GM23338 (cell line): ENCODE data around the gene PRR22. TPM values are rescaled to one million over a fixed set of nuclear protein-coding genes. Genes with fewer than 3 reads are reported as not detected.

Experiments
- ATAC-seq: fragments of 200-7000 bp; cut with Tn5 transposase; 3 replicates; pipeline ENCODE4 v1.9.1; 2020
- DNase-seq: peaks from one replicate; pipeline ENCODE4 v3.0.0-alpha.2; 2015; ENCODE audit warnings: low spot score
- H2AFZ ChIP-seq: fragments of 200-600 bp; sonication (generic); 2 replicates; pipeline ENCODE4 v1.8.0; 2016; ENCODE audit warnings: antibody characterized with exemption, mild to moderate bottlenecking, moderate library complexity
- H3F3A ChIP-seq: fragments of 200-600 bp; sonication (generic); replicated peaks from 2 replicates; pipeline ENCODE4 v1.8.0; 2017; ENCODE audit warnings: antibody characterized with exemption, mixed run types, low read depth
- H3K27ac ChIP-seq: fragments of 200-600 bp; sonication (generic); 2 replicates; pipeline ENCODE4 v1.6.1; 2016; ENCODE audit warnings: low read depth
- H3K27me3 ChIP-seq: fragments of 200-600 bp; sonication (generic); 2 replicates; pipeline ENCODE4 v1.8.0; 2016; ENCODE audit warnings: mild to moderate bottlenecking, mixed run types, moderate library complexity; ENCODE audit not compliant: insufficient read depth
- H3K36me3 ChIP-seq: fragments of 200-600 bp; sonication (generic); 2 replicates; pipeline ENCODE4 v1.8.0; 2016; ENCODE audit warnings: mild to moderate bottlenecking; ENCODE audit not compliant: insufficient read depth
- H3K4me1 ChIP-seq: fragments of 200-600 bp; sonication (generic); 2 replicates; pipeline ENCODE4 v1.8.0; 2016; ENCODE audit warnings: mild to moderate bottlenecking, moderate library complexity; ENCODE audit not compliant: insufficient read depth
- H3K4me2 ChIP-seq: fragments of 200-600 bp; sonication (generic); 2 replicates; pipeline ENCODE4 v1.7.1; 2017; ENCODE audit warnings: mixed run types
- H3K4me3 ChIP-seq: fragments of 200-600 bp; sonication (generic); 2 replicates; pipeline ENCODE4 v1.6.1; 2016; ENCODE audit warnings: mixed run types
- H3K79me2 ChIP-seq: fragments of 200-600 bp; sonication (generic); replicated peaks from 2 replicates; pipeline ENCODE4 v1.8.0; 2017; ENCODE audit warnings: mild to moderate bottlenecking; ENCODE audit not compliant: insufficient read depth
- H3K9me2 ChIP-seq: fragments of 200-600 bp; sonication (generic); 2 replicates; pipeline ENCODE4 v1.8.0; 2017; ENCODE audit not compliant: insufficient read depth
- H4K20me1 ChIP-seq: fragments of 200-600 bp; sonication (generic); replicated peaks from 2 replicates; pipeline ENCODE4 v1.8.0; 2017; ENCODE audit warnings: mild to moderate bottlenecking; ENCODE audit not compliant: insufficient read depth
- H3K27ac Mint-ChIP-seq: 2 replicates; pipeline ENCODE4 v1.8.0; 2020; ENCODE audit warnings: inconsistent platforms, mild to moderate bottlenecking, moderate library complexity, mixed read lengths
- H3K27me3 Mint-ChIP-seq: 3 replicates; pipeline ENCODE4 v1.8.0; 2022; ENCODE audit warnings: low read depth, mild to moderate bottlenecking, moderate library complexity, mixed read lengths, inconsistent platforms; ENCODE audit not compliant: insufficient read depth, poor library complexity
- H3K36me3 Mint-ChIP-seq: 3 replicates; pipeline ENCODE4 v1.8.0; 2021; ENCODE audit warnings: low read depth, mild to moderate bottlenecking, inconsistent platforms, moderate library complexity, mixed read lengths
- H3K4me1 Mint-ChIP-seq: 3 replicates; pipeline ENCODE4 v1.8.0; 2020; ENCODE audit warnings: mild to moderate bottlenecking, inconsistent platforms, mixed read lengths
- H3K4me3 Mint-ChIP-seq: 3 replicates; pipeline ENCODE4 v1.8.0; 2021; ENCODE audit warnings: moderate library complexity, mild to moderate bottlenecking, inconsistent platforms, mixed read lengths
- H3K9me3 Mint-ChIP-seq: 3 replicates; pipeline ENCODE4 v1.8.0; 2020; ENCODE audit warnings: moderate library complexity, mild to moderate bottlenecking, inconsistent platforms, mixed read lengths
- CREB1 ChIP-seq: fragments of 250-450 bp; sonication (Bioruptor Pico); IDR thresholded peaks from 2 replicates; pipeline ENCODE4 v1.5.0; 2020; ENCODE audit warnings: low read depth, mild to moderate bottlenecking, moderate library complexity
- CTCF ChIP-seq, 2 experiments: fragments of 200-600 bp in 1 of 2; sonication (generic) in 1 of 2; conservative IDR thresholded peaks; 2 replicates each; pipeline versions ENCODE4 v1.5.1 to v1.6.1; 2016 to 2017; ENCODE audit warnings: antibody characterized with exemption in 2 of 2, low read depth in 2 of 2, mild to moderate bottlenecking in 2 of 2, moderate library complexity in 1 of 2
- REST ChIP-seq: IDR thresholded peaks from one replicate; pipeline ENCODE4 v1.6.1; 2018; ENCODE audit warnings: antibody characterized with exemption; ENCODE audit not compliant: unreplicated experiment
- STAT1 ChIP-seq: IDR thresholded peaks from one replicate; pipeline ENCODE4 v1.6.1; 2016; ENCODE audit warnings: antibody characterized with exemption; ENCODE audit not compliant: unreplicated experiment
- polyA plus RNA-seq: library from polyadenylated mRNA; unstranded; fragments of >200 nt; fragmentation: Nextera tagmentation; extraction: Ambion mirVana; gene quantifications from 2 replicates; pipeline ENCODE4 v1.2.1, GENCODE V29; 2016
- total RNA-seq: library from RNA; depleted of rRNA; stranded (reverse); fragments of >200 nt; shearing (Covaris generic); gene quantifications from 2 replicates; pipeline ENCODE4 v1.2.3, GENCODE V29; 2014

Gene PRR22
- total and polyA plus RNA-seq, 2 experiments from 2014 or later = 1.0 to 1.2 TPM

- Mint-ChIP-seq H3K9me3 (no peaks in the 10 kb centered on the region; the same call in 2 of the 3 replicates), H3K4me3 (no peak overlapping the region)
- no peaks in the 10 kb centered on the region for H3K27me3 ChIP-seq
These were observed 37.1 kb upstream of the PRR22 start for GRCh38 chr19:5821521-5822180.

More at GRCh38 chr19:5821521-5822180, 37.1 kb upstream of the PRR22 start:
- H3K27me3 Mint-ChIP-seq = peaks cover 11% of the 10 kb centered on the region
- no peaks in the 10 kb centered on the region for H3K36me3 Mint-ChIP-seq
- ATAC-seq (no peak), DNase-seq (no peak)
- H3K4me2 ChIP-seq = no peak overlapping the region
- no peaks in the 10 kb centered on the region for H3K4me1 ChIP-seq
- peaks cover 4% of the 10 kb centered on the region; the same call in 2 of the 3 replicates for H3K4me1 Mint-ChIP-seq
- no peak overlapping the region for H3K27ac ChIP-seq
- no peaks in the 10 kb centered on the region for H3K9me2 ChIP-seq
- no peaks in the 10 kb centered on the region for H3K36me3 ChIP-seq
- TF ChIP-seq CTCF (conservative IDR thresholded peaks at IDR 0.05; ENCODE audit: low read depth in 2 of 2) (no peak), REST (no peak), CREB1 (CRISPR knock-in tag) (no peak), STAT1 (no peak)
- no peak overlapping the region for H3K27ac Mint-ChIP-seq
- no peak overlapping the region for H2AFZ ChIP-seq
- no peaks in the 10 kb centered on the region; the same call in 1 of the 2 replicates for H4K20me1 ChIP-seq
- H3K79me2 ChIP-seq = no peaks in the 10 kb centered on the region
- no peak overlapping the region for H3K4me3 ChIP-seq
- no peaks in the 10 kb centered on the region for H3F3A ChIP-seq
